Fibroblast of pulmonary artery (primary cell): ENCODE data around the gene GABPB2.

Experiments used
- DNase-seq: peaks from one replicate; pipeline ENCODE4 v3.0.0-alpha.2; 2010; ENCODE audit warnings: low read depth
- H3K4me3 ChIP-seq: replicated peaks from 2 replicates; pipeline ENCODE4 v1.5.1; 2011; ENCODE audit warnings: low read depth, mild to moderate bottlenecking, control low read depth, low read length, moderate library complexity
- CTCF ChIP-seq: IDR thresholded peaks from 2 replicates; pipeline ENCODE4 v1.5.1; 2011; ENCODE audit warnings: mild to moderate bottlenecking, control low read depth, low read length, inconsistent platforms; ENCODE audit errors: missing control alignments

GABPB2 gene

DNA sequence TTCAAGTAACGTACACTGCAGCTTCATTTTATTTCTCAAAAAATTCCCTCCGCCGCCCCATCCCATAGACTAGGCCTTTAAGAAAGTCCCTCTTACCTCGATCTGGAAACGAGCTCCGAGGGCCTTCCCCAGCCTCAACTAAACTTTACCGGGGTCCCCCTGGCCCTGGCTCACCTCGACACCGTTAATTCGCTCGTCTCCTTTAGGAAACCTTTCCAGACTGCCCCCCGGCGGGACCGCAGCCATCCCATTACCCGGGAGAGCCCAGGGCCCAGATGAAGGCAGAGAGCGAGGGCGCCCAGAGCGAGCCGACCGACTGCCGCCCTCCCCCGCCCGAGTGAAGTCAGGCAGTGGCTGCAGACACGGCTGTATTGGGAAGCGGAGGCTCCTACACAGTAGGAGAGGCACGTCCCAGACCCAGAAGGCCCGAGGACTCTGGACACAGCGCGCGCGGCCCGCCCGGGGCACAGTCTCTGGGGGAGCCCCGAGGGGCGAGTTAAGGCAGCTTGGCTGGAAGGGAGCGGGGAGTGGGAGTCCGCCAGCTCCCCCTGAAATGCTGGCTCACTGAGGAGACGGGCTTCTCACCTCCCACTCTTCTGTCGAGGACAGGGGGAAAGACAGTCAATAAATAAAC, 61.3 kb downstream of the GABPB2 start:
- no peak for TF ChIP-seq CTCF
- no peak for DNase-seq
- peak overlapping the region; percentile 17 for H3K4me3 ChIP-seq

DNA sequence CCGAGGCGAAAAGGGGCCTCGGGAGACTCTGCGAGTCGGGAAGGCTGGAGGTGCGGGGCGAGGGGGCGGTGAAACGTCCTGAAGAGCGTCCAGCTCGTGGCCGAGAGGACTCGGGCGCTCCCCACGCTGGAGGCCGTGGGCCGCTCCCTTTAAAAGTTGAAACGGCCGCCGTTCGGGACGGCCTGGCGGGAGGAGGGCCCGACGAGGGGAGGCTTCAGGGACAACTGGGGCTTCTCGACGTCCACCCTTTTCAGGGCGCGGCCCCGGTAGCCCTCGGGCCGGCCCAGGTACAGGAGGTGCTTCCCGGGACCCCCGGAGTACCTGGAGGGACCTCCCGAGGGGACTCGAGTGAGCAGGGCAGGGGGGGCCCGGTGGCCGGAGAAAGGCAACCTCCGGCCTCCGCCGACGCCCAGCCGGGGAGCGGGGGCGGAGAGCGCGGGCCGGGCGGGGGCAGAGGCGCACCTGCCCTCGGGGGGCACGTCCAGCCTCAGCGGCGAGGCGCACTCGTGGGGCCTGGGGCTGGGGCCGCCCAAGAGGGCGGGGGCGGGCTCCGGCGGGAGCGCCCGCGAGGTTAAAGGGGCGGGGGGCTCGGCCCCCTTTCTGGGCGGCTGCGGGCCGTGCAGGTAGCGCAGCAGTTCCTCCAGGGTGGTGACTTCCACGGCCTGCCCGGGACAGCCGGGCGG, 61.9 kb downstream of the GABPB2 start:
- no peak for TF ChIP-seq CTCF
- H3K4me3 ChIP-seq: no peak overlapping the region
- DNase-seq: no peak

GRCh38 chr1:151133018-151133806, 62.7 kb downstream of the GABPB2 start:
- TF ChIP-seq CTCF: no peak
- DNase-seq: peak; percentile 35
- no peak overlapping the region for H3K4me3 ChIP-seq

GRCh38 chr1:151134396-151134795, 63.8 kb downstream of the GABPB2 start:
- no peak for TF ChIP-seq CTCF
- no peak for DNase-seq
- H3K4me3 ChIP-seq: no peak overlapping the region

- TF ChIP-seq CTCF: no peak
- no peak for DNase-seq
- H3K4me3 ChIP-seq: no peak overlapping the region
These were observed 64.4 kb downstream of the GABPB2 start for GRCh38 chr1:151134991-151135390.

- H3K4me3 ChIP-seq: no peak overlapping the region
- TF ChIP-seq CTCF: no peak
- no peak for DNase-seq
These were observed 65.1 kb downstream of the GABPB2 start for GRCh38 chr1:151135433-151136385.
